ENCODE data around the gene ALX1. TPM values are rescaled to one million over a fixed set of nuclear protein-coding genes. Genes with fewer than 3 reads are reported as not detected.

ALX1 gene
- total RNA-seq, 1 donor from 2014 or later = 0.52 TPM

GRCh38 chr12:85275374-85275773 lies 4.6 kb upstream of the ALX1 start:
- H3K4me3 ChIP-seq (ENCODE audit: low read length in 3 of 3) = no peak overlapping the region
- H3K27ac ChIP-seq (ENCODE audit: low read depth, low read length) = no peak overlapping the region
- peaks cover 2 to 7% (median 3%) of the 10 kb centered on the region in 3 donors for H3K4me1 ChIP-seq (ENCODE audit: control insufficient read depth in 3 of 3, insufficient read depth in 3 of 3, low read length in 3 of 3)
- no peaks in the 10 kb centered on the region for H3K36me3 ChIP-seq (ENCODE audit: control insufficient read depth in 3 of 3, insufficient read depth in 3 of 3, low read length in 3 of 3)
- peaks cover 0 to 3% (median 1%) of the 10 kb centered on the region in 3 donors for H3K9me3 ChIP-seq (ENCODE audit: control insufficient read depth in 3 of 3, low read length in 3 of 3)
- H3K9ac ChIP-seq (ENCODE audit: low read depth in 1 of 3, low read length in 3 of 3) = no peak overlapping the region
- peaks cover 39 to 59% (median 50%) of the 10 kb centered on the region in 3 donors for H3K27me3 ChIP-seq (ENCODE audit: control insufficient read depth in 3 of 3, insufficient read depth in 3 of 3, low read length in 3 of 3)

- H3K9me3 ChIP-seq (ENCODE audit: control insufficient read depth in 3 of 3, low read length in 3 of 3) = peaks cover 0 to 3% (median 1%) of the 10 kb centered on the region in 3 donors
- H3K9ac ChIP-seq (ENCODE audit: low read depth in 1 of 3, low read length in 3 of 3) = no peak overlapping the region
- no peak overlapping the region for H3K27ac ChIP-seq (ENCODE audit: low read depth, low read length)
- no peak overlapping the region for H3K4me3 ChIP-seq (ENCODE audit: low read length in 3 of 3)
- peaks cover 55 to 75% (median 61%) of the 10 kb centered on the region in 3 donors for H3K27me3 ChIP-seq (ENCODE audit: control insufficient read depth in 3 of 3, insufficient read depth in 3 of 3, low read length in 3 of 3)
- H3K4me1 ChIP-seq (ENCODE audit: control insufficient read depth in 3 of 3, insufficient read depth in 3 of 3, low read length in 3 of 3) = peaks cover 5 to 10% (median 6%) of the 10 kb centered on the region in 3 donors
- H3K36me3 ChIP-seq (ENCODE audit: control insufficient read depth in 3 of 3, insufficient read depth in 3 of 3, low read length in 3 of 3) = no peaks in the 10 kb centered on the region
Observed at GRCh38 chr12:85277191-85277590, 2.8 kb upstream of the ALX1 start.

- peaks cover 55 to 76% (median 59%) of the 10 kb centered on the region in 3 donors for H3K27me3 ChIP-seq (ENCODE audit: control insufficient read depth in 3 of 3, insufficient read depth in 3 of 3, low read length in 3 of 3)
- H3K9ac ChIP-seq (ENCODE audit: low read depth in 1 of 3, low read length in 3 of 3) = no peak overlapping the region
- no peaks in the 10 kb centered on the region for H3K36me3 ChIP-seq (ENCODE audit: control insufficient read depth in 3 of 3, insufficient read depth in 3 of 3, low read length in 3 of 3)
- H3K9me3 ChIP-seq (ENCODE audit: control insufficient read depth in 3 of 3, low read length in 3 of 3) = peaks cover 0 to 3% (median 1%) of the 10 kb centered on the region in 3 donors
- no peak overlapping the region for H3K27ac ChIP-seq (ENCODE audit: low read depth, low read length)
- H3K4me3 ChIP-seq (ENCODE audit: low read length in 3 of 3) = no peak overlapping the region
- H3K4me1 ChIP-seq (ENCODE audit: control insufficient read depth in 3 of 3, insufficient read depth in 3 of 3, low read length in 3 of 3) = peaks cover 5 to 10% (median 6%) of the 10 kb centered on the region in 3 donors
Observed at GRCh38 chr12:85277900-85278597, 2.0 kb upstream of the ALX1 start.

DNA sequence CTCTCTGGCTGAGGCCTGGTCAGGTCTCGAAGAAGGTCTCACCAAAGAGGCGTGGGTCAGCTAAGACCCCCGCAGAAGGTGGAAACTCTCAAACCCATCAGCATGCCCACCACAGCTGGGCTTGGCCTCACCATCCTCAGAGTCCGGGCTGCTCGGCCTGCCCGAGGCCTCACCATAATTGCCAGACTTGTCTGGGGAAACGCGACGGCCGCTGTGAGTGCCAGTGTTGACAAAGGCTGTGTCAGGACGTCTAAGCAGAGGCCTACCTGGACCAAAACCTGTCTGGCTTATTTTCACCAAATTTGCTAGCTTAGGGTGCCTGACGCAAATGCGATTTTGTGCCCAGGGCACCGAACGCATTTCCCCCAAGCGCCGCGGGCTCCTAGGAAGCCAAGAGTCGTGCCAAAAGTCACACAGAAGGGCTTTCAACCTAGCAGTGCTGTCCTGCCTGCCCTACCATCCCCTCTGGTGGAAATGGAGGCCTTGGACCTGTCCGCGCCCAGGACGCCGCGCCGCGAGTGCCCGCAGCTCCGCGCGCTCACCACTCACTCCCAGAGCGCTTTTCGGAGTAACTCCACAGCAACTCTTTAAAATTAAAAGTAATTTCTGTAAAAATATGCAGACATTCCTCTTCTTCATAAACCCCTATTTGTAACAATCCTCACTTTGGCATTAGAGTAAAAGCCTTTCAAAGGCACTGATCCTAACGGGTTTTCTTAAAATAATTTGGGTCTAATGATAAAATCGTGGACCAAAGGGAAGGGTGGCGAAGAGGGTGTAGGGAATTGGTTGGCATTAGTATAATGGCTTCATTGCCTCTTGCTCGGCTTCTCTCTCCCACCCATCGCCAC lies 1.2 kb upstream of the ALX1 start:
- Histone ChIP-seq H3K9me3 (ENCODE audit: control insufficient read depth in 3 of 3, low read length in 3 of 3) (peaks cover 0 to 3% (median 1%) of the 10 kb centered on the region in 3 donors), H3K9ac (ENCODE audit: low read depth in 1 of 3, low read length in 3 of 3) (no peak overlapping the region), H3K27me3 (ENCODE audit: control insufficient read depth in 3 of 3, insufficient read depth in 3 of 3, low read length in 3 of 3) (peaks cover 50 to 76% (median 55%) of the 10 kb centered on the region in 3 donors), H3K4me1 (ENCODE audit: control insufficient read depth in 3 of 3, insufficient read depth in 3 of 3, low read length in 3 of 3) (peaks cover 5 to 10% (median 6%) of the 10 kb centered on the region in 3 donors), H3K4me3 (ENCODE audit: low read length in 3 of 3) (no peak overlapping the region), H3K36me3 (ENCODE audit: control insufficient read depth in 3 of 3, insufficient read depth in 3 of 3, low read length in 3 of 3) (no peaks in the 10 kb centered on the region), H3K27ac (ENCODE audit: low read depth, low read length) (no peak overlapping the region)

GRCh38 chr12:85279449-85280164 lies 413 bp upstream of the ALX1 start:
- no peaks in the 10 kb centered on the region for H3K36me3 ChIP-seq (ENCODE audit: control insufficient read depth in 3 of 3, insufficient read depth in 3 of 3, low read length in 3 of 3)
- H3K27me3 ChIP-seq (ENCODE audit: control insufficient read depth in 3 of 3, insufficient read depth in 3 of 3, low read length in 3 of 3) = peaks cover 49 to 72% (median 49%) of the 10 kb centered on the region in 3 donors
- H3K4me3 ChIP-seq (ENCODE audit: low read length in 3 of 3) = peak overlapping the region; percentile 57 to 65 (median 62)
- H3K27ac ChIP-seq (ENCODE audit: low read depth, low read length) = no peak overlapping the region
- peaks cover 0 to 3% (median 1%) of the 10 kb centered on the region in 3 donors for H3K9me3 ChIP-seq (ENCODE audit: control insufficient read depth in 3 of 3, low read length in 3 of 3)
- no peak overlapping the region for H3K9ac ChIP-seq (ENCODE audit: low read depth in 1 of 3, low read length in 3 of 3)
- H3K4me1 ChIP-seq (ENCODE audit: control insufficient read depth in 3 of 3, insufficient read depth in 3 of 3, low read length in 3 of 3) = peaks cover 5 to 10% (median 6%) of the 10 kb centered on the region in 3 donors

DNA sequence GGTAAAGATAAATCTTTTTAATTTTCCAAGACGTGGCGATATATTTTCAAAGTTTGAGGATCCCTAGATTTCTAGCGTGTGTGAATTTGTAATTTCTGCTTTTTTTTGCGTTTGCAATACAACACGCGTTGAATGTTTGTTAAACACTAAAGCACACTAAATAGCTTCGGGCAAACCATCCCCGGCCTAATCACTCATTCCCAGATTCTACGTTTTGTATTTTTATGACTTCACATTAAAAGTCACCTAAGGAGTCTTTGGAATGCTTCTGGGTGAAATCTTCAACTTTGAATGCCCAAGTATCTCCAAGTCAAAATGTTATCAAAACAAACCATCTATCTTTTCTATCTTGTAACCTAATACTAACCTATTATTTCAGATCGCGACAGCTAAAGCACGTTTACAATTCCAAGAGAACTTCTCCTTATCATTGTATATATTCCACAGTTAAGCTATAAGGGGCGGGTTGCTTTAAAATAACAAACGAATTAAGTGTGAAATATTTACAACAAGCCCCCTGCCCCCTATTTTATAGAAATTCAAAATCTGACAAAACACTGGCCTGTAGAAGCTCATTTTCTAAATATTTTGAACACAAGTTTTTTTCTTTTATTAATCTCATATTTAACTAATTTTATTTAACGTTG lies 1.1 kb downstream of the ALX1 start:
- Histone ChIP-seq H3K9me3 (ENCODE audit: control insufficient read depth in 3 of 3, low read length in 3 of 3) (peaks cover 0 to 3% (median 1%) of the 10 kb centered on the region in 3 donors), H3K4me1 (ENCODE audit: control insufficient read depth in 3 of 3, insufficient read depth in 3 of 3, low read length in 3 of 3) (peaks cover 5 to 10% (median 6%) of the 10 kb centered on the region in 3 donors), H3K36me3 (ENCODE audit: control insufficient read depth in 3 of 3, insufficient read depth in 3 of 3, low read length in 3 of 3) (no peaks in the 10 kb centered on the region), H3K9ac (ENCODE audit: low read depth in 1 of 3, low read length in 3 of 3) (no peak overlapping the region), H3K27ac (ENCODE audit: low read depth, low read length) (no peak overlapping the region), H3K27me3 (ENCODE audit: control insufficient read depth in 3 of 3, insufficient read depth in 3 of 3, low read length in 3 of 3) (peaks cover 45 to 68% (median 49%) of the 10 kb centered on the region in 3 donors), H3K4me3 (ENCODE audit: low read length in 3 of 3) (peak overlapping the region in 2 of 3 donors; percentile 57 to 65)

DNA sequence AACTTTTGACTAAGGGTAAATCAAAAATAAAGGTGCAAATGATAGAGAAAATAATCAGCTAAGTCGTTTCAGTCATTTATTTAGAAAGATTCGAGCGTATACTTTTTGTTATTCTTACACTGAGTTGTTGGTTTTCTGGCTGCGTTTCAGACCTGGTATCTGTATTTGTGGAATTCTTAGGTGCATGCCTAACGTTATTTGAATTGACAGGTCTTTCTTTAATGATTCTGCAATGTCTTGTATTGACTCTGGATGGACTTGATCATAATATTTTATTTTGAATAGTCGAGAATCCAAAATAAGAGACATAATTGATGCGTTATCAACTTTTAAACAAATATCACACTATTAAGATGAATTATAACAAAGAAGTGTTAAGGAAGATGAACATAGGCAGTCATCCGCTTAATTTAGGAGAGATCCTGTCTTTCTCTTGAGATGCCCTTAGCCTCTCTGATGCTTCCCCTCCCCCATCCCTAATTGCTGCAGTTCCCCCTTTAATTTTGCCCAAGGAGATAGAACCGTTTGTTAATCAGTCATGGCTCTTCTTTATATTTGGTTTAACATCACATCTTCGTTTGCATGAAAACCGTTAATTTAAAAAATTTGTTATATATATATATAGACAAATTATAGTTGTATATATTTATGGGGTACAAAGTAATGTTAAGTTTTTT lies 1.8 kb downstream of the ALX1 start:
- Histone ChIP-seq H3K9ac (ENCODE audit: low read depth in 1 of 3, low read length in 3 of 3) (no peak overlapping the region), H3K9me3 (ENCODE audit: control insufficient read depth in 3 of 3, low read length in 3 of 3) (peaks cover 0 to 3% (median 1%) of the 10 kb centered on the region in 3 donors), H3K36me3 (ENCODE audit: control insufficient read depth in 3 of 3, insufficient read depth in 3 of 3, low read length in 3 of 3) (no peaks in the 10 kb centered on the region), H3K27me3 (ENCODE audit: control insufficient read depth in 3 of 3, insufficient read depth in 3 of 3, low read length in 3 of 3) (peaks cover 42 to 64% (median 49%) of the 10 kb centered on the region in 3 donors), H3K4me1 (ENCODE audit: control insufficient read depth in 3 of 3, insufficient read depth in 3 of 3, low read length in 3 of 3) (peaks cover 5 to 10% (median 6%) of the 10 kb centered on the region in 3 donors), H3K4me3 (ENCODE audit: low read length in 3 of 3) (no peak overlapping the region), H3K27ac (ENCODE audit: low read depth, low read length) (no peak overlapping the region)

DNA sequence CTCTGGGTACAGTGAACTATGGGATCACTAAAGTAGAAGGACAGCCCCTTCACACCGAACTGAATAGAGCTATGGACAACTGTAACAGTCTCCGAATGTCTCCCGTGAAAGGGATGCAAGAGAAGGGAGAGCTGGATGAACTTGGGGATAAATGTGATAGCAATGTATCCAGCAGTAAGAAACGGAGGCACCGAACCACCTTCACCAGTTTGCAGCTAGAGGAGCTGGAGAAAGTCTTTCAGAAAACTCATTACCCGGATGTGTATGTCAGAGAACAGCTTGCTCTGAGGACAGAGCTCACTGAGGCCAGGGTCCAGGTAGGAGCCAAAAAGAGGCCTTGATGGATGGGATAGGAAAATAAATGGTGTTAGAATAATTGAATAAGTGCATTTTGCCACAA lies 3.5 kb downstream of the ALX1 start:
- H3K4me3 ChIP-seq (ENCODE audit: low read length in 3 of 3) = no peak overlapping the region
- H3K36me3 ChIP-seq (ENCODE audit: control insufficient read depth in 3 of 3, insufficient read depth in 3 of 3, low read length in 3 of 3) = no peaks in the 10 kb centered on the region
- no peak overlapping the region for H3K9ac ChIP-seq (ENCODE audit: low read depth in 1 of 3, low read length in 3 of 3)
- peaks cover 5 to 10% (median 6%) of the 10 kb centered on the region in 3 donors for H3K4me1 ChIP-seq (ENCODE audit: control insufficient read depth in 3 of 3, insufficient read depth in 3 of 3, low read length in 3 of 3)
- H3K27ac ChIP-seq (ENCODE audit: low read depth, low read length) = no peak overlapping the region
- H3K27me3 ChIP-seq (ENCODE audit: control insufficient read depth in 3 of 3, insufficient read depth in 3 of 3, low read length in 3 of 3) = peaks cover 29 to 52% (median 34%) of the 10 kb centered on the region in 3 donors
- H3K9me3 ChIP-seq (ENCODE audit: control insufficient read depth in 3 of 3, low read length in 3 of 3) = peaks cover 0 to 1% (median under 1%) of the 10 kb centered on the region in 3 donors

DNA sequence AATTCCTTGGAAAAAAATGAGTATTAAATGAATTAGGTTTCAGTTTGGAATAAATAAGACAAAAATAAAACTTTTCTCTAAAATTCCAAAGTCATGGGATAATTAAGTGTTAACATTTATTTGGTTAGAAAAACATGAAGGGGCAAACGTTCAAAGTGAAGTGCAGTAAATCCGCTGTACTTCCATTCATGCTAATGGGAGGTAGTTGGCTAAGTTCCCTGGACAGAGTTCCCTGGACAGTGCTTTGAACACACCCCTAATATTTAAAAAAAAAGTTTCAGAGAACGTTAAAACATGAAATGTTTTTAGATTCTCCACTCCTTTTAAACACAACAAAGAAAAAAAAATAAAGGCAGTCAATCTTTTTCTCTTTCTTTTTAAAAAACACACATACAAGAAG lies 16.3 kb downstream of the ALX1 start:
- Histone ChIP-seq H3K9ac (ENCODE audit: low read depth in 1 of 3, low read length in 3 of 3) (no peak overlapping the region), H3K27ac (ENCODE audit: low read depth, low read length) (no peak overlapping the region), H3K36me3 (ENCODE audit: control insufficient read depth in 3 of 3, insufficient read depth in 3 of 3, low read length in 3 of 3) (no peaks in the 10 kb centered on the region), H3K4me1 (ENCODE audit: control insufficient read depth in 3 of 3, insufficient read depth in 3 of 3, low read length in 3 of 3) (no peaks in the 10 kb centered on the region), H3K9me3 (ENCODE audit: control insufficient read depth in 3 of 3, low read length in 3 of 3) (no peaks in the 10 kb centered on the region), H3K4me3 (ENCODE audit: low read length in 3 of 3) (no peak overlapping the region), H3K27me3 (ENCODE audit: control insufficient read depth in 3 of 3, insufficient read depth in 3 of 3, low read length in 3 of 3) (no peaks in the 10 kb centered on the region)
